HG02870 (cell line): ENCODE measurements around the gene KLRD1.
"Not testable (repeated sequence)": the region's sequence is repeated elsewhere in the genome, so short reads cannot be mapped to it uniquely, and the experiment has no call there.

Source experiments
- ATAC-seq: cut with Tn5 transposase; IDR thresholded peaks from one replicate; pipeline ENCODE4 v1.9.1; 2021; ENCODE audit warnings: mild to moderate bottlenecking, moderate library complexity; ENCODE audit not compliant: unreplicated experiment

The KLRD1 gene

GRCh38 chr12:10307630-10308029 lies at the start of gene KLRD1:
TSS of gene KLRD1 (plus strand) at chr12:10307870. CDS start at chr12:10308078, 208 bp downstream.
- no peak for ATAC-seq

DNA sequence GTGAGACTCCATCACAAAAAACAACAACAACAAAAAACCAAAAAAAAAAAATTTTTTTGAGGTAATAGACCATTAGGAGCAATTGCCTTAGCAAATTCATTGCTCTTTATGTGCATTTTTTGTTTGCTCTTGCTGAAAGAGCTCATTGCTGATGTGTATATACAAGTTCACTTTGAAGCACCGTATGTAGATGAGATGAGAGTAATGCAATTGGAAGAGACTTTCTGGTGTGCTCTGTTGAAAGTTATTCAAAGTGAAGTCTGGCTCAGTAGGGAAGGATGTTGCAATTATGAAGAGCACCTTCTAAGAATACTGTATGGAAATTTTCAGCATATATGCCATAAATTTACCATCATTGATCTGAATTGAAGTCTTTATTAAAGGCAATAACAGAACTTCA lies 46.7 kb upstream of the KLRD1 start:
- ATAC-seq, result no peak

DNA sequence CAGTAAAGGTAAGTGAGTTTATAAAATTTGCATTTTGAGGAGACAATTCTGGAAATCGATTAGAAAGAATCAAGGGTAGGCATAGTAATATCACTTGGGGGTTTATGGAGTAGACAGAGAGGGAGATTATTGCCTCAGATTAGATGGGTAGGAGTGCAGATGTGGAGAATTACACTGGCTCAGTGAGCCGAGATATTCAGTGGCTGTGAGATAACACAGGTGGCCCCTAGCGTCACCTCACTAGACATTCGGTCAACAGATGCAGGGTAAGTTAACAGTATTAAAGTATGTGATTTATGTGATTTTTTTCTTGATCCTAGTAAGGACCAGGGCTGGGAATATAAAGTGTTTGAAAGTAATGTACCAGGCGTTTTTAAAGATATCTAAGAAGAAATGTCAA lies 39.6 kb upstream of the KLRD1 start:
- ATAC-seq, result no peak

GRCh38 chr12:10272467-10272866 lies 35.2 kb upstream of the KLRD1 start:
- no peak for ATAC-seq

- ATAC-seq, result no peak
These were observed 30.9 kb upstream of the KLRD1 start for GRCh38 chr12:10276774-10277173.

DNA sequence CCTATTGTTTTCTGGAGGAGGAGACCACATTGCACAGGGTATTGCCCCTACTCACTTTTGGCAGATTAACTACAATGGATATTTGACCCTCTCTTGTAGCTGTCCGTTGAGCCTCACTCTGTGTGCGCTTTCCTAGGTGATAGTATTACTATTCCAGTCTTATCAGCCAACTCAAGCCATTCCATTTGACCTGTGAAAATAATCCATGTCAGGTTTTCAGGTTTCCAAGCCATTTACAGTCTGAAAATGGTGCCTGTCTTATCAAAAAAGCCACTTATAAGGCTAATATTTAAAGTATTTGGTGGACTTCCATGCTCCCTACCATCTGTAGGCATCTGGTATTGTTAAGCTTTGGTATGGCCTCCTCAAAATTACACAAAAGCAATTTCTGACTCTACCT lies 29.6 kb upstream of the KLRD1 start:
- ATAC-seq, result no peak

DNA sequence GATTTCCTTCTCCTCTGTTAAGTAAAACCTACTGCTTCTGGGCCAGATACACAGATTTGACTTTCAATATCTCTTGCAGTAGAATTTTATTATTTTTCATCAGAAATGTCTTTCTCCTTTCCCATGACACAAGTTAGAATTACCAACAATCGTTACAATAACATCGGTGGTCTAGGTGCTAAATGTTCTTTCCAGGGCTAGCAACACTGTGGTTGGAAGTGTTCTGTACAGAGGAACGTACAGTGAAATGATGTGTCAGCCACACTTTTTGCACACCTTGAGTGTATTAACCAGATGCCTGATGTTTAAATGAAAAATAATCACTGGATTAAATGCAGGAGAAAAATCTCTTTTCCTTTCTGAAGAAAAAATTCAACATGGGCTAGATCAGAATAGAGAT lies 27.7 kb upstream of the KLRD1 start:
- ATAC-seq, result no peak

DNA sequence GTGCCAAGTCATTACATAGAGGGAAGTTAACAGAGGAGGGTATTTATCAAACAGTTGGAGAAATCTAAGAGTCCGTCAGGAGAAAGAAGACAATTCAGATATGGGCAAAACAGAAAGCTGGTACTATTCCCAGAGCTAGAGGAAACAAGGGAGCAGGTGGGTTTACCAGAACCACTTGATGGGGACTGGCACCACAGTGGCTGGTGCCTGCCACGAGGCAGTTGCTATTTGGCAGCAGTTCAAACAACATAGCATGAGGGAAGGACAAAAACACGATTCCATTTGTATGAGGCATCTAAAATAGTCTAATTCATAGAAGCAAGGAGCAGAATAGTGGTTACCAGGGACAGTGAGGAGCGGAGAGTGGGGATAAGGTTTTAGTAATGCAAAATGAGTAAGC lies 24.6 kb upstream of the KLRD1 start:
- ATAC-seq, result no peak

- ATAC-seq, result peak; percentile 67
These were observed 21.8 kb upstream of the KLRD1 start for GRCh38 chr12:10285919-10286318.

DNA sequence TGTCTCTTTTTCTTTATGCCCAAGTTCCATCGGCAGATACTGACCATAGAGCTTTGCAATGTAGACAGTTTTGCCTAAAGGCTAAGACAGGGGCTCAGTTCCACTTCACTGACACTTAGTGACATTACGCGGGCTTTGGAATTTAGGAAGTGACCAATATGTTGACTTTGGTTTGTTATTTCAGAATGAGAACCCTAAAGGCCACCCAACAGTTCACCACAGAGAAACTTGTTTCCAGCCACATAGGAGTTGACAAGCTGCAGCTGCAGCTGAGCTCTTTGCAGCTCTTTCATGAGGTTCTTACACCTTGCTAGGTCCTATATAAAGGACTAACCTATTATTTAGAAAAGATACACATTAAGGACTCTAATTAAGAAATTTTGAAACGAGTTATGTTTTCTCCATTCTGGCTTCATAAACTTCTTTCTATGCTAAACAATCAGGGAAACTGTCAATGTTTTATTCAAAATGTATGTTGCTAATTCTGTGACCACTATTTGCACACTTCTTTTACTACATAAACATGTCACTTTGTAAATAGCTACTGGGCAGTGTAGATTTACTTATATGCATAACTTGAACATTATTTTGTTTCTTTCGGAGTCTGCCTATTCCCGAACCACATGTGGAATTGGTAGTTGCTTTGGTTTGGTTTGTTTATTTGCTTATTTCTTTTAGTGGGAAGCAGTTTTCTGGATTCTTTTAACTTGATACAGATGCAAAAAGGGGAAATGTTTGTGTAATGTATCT lies 18.5 kb upstream of the KLRD1 start:
- ATAC-seq, result no peak

DNA sequence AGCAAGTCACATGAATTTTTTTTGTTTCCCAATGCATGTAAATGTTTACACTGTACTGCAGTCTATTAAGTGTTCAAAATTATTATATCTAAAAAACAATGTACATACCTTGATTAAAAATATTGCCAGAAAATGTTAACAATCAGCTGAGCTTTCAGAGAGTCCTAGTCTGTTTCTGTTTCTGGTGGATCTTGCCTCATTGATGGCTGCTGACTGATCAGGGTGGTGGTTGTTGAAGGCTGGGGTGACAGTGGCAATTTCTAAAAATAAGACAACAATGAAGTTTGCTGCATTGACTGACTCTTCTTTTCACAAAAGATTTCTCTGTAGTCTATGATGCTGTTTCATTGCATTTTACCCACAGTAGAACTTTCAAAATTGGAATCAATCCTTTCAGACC lies 16.6 kb upstream of the KLRD1 start:
- ATAC-seq, result no peak

- ATAC-seq, result peak; percentile 79
These were observed 14.5 kb upstream of the KLRD1 start for GRCh38 chr12:10293151-10293550.

- no peak for ATAC-seq
These were observed 14.0 kb upstream of the KLRD1 start for GRCh38 chr12:10293570-10294227.

DNA sequence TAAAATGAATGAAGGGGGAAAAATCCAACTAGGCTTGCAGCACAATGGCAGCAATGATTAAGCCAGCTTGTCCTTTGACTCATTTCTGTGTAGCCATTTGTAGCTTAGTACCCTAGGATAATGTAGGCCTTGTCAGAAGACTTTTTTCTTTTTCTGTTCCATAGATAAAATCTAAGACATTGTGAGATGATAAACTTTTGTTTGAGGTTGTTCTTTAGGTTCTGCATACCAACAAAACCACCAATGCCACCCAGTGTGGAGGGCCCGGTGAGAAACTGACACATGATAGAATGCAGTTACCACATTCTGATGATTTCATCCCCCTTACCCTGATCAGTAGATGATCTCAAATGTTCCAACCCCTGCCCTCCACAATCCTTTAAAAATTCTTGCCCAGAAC lies 6.6 kb upstream of the KLRD1 start:
- no peak for ATAC-seq

GRCh38 chr12:10304161-10304574 lies 3.5 kb upstream of the KLRD1 start:
- ATAC-seq, result no peak

DNA sequence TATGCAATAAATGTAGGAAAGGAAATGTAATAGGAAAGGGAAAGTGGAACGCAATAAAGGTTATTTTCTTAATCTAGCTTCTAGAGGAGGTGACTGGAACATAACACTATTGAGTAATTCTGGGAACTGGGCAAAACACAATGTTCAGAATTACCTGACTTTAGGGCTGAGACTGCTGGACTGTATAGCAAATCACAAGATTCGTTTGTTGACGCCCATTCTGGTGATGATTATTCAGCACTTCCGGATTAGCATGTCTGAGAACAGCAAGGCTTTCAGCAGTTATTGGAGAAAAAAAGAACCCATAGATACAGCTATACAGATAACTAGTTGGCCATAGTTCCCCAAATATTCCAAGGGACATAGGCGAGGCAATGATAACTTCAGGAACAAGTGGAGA lies 2.3 kb upstream of the KLRD1 start:
- ATAC-seq, result no peak

DNA sequence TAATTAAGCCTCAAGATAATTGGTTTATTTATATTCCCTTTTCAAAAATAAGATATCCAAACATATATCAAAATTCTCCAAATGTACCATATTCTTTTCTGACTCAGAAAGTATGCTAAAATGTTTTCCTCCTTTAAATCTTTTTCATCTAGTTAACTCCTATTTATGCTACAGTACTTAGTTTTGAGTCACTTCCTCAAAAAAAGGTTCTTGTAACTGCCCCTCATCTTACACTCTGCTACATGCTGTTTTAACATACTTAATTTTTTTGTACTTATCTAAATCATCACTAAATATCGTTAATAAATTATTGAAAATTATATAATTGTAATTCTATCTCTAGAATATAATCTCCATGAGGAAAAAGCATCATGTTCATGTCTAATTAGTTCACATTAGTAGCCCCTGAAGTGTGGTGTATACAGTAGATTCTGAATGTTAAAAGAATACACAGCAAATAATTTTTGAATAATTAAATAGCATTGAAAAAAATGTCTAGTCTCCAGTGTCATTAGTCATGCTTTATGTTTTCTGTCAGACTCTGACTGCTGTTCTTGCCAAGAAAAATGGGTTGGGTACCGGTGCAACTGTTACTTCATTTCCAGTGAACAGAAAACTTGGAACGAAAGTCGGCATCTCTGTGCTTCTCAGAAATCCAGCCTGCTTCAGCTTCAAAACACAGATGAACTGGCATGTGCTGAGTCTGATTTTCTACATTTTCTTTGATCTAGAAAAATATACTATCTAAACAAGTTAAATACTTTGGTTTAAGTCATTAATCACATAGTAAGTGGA lies 3.5 kb downstream of the KLRD1 start:
- no peak for ATAC-seq

DNA sequence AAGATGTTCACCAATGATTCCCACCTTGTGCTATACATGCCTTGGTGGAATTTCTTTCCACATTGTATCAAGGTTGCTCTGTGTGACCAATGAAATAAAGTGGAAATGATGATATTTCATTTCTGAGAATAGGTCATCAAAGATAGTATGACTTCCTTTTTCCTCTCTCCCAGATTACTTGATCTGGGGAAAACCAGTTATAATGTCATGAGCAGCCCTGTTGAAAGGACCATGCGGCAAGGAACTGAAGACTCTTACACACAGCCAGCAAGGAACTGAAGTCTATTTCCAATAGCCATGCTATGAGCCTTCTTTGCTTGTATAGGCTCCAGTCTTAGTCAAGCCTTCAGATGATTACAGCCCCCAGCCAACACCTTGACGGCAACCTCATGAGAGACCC lies 11.7 kb downstream of the KLRD1 start:
- no peak for ATAC-seq

DNA sequence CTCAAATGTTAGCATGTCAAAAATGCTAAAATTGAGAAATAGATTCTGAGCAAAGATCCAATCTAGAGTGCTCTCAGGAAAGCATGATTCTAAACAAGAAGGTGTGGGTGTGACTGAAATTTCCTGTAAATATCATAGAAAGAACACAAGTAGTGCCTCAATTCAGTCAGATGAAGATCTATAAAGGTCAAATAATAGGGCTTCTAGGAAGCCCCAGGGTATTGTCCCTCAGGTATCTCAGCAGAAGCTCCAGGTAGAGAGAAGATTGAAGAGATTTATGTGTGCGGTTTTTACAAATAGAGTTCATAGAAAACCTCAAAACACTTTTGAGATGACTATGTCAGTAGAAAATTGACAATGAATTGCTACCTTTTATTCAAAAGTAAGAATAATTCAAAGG lies 13.0 kb downstream of the KLRD1 start:
- peak; percentile 54 for ATAC-seq

- not testable (repeated sequence) for ATAC-seq
These were observed 21.0 kb downstream of the KLRD1 start for GRCh38 chr12:10328691-10329090.

GRCh38 chr12:10331642-10332239 lies 24.1 kb downstream of the KLRD1 start:
- ATAC-seq, result no peak
